ENCODE results near the gene MARK1.

The MARK1 gene

GRCh38 chr1:220527908-220528678 is at the start of gene MARK1:
MARK1 (plus strand) TSS chr1:220528136; CDS start chr1:220528823, 687 bp downstream.
- no peak for FAIRE-seq

DNA sequence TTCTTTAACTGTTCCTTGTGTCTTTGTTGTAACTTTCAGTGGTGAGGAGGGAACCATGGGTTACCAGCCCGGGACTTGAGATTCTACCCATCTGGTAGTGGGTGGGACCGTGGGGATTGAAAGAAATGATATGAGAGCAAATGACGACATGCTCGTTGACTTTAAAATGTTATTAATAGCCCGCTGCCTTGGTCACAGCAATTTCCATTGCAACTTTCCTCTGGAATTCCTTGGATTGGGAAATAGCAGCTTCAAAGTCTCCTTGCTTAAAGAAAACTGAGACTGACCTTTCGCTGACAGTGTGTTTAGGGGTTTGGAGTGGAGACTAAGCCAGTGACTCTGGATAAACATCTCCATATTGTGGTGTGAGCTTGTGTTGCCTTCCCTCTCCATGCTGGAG is 44.2 kb upstream of the MARK1 start:
- FAIRE-seq: no peak

DNA sequence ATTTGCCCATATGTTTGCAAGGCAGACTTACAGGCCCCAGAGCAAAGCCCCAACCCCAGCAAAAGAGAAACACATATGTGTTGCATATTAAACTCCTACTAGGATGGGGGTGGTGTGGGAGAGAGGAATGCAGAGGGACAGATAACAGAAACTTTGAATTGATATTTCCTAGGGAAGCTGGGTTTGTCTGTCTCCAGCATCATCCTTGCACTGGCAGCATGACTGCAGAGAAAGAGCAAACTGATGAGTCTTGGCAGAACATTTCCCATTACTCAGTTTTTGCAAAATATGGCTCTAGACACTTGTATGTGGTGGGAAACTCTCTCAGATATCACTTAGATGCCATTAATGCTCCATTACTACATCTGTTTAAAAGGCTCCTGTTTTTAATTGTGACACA is 43.8 kb upstream of the MARK1 start:
- FAIRE-seq: no peak

GRCh38 chr1:220485131-220485530 is 42.8 kb upstream of the MARK1 start:
- no peak for FAIRE-seq

DNA sequence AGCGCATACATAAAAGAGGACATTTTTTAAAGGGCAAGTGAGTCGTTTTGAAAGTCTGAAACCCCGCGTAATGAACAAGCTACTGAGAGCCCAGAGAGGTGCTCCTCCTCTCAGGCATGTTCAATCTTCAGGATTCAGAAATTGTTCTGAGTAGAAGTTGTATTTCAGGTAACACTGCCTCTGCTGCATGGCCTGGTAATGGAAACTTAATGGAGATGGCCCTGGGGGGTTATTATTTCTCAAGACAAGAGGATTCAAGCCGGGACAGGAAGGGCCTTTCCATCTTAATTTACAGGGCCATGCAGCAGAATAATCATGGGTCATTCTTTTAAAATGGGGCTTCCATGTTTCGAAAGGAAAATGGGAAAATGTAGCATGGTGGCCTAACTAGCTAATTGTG is 42.1 kb upstream of the MARK1 start:
- FAIRE-seq: no peak

- FAIRE-seq: no peak
Measured at GRCh38 chr1:220487297-220487820, 40.6 kb upstream of the MARK1 start.

- FAIRE-seq: no peak
Measured at GRCh38 chr1:220491891-220492290, 36.0 kb upstream of the MARK1 start.

GRCh38 chr1:220497220-220497947 is 30.6 kb upstream of the MARK1 start:
- no peak for FAIRE-seq

DNA sequence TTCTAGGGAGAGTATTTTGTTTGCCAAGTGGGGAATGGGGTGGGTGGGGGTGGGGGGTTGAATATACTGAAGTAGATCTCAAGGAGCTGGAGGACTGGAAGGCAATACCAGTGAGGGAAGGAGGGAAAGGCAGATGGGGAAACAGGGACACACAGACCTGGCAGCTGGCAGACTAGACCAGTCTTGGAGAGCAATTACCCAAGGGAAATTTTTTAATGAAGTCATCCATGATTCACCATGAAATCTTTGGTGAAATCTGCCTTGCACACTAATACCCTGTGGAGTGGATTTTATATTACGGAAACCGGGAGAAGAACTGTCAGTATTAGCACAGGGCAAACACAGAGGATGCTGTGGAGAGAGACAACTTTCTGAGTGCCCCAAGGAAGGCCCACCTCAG is 29.7 kb upstream of the MARK1 start:
- FAIRE-seq: no peak

- FAIRE-seq: no peak
Measured at GRCh38 chr1:220500372-220500771, 27.6 kb upstream of the MARK1 start.

DNA sequence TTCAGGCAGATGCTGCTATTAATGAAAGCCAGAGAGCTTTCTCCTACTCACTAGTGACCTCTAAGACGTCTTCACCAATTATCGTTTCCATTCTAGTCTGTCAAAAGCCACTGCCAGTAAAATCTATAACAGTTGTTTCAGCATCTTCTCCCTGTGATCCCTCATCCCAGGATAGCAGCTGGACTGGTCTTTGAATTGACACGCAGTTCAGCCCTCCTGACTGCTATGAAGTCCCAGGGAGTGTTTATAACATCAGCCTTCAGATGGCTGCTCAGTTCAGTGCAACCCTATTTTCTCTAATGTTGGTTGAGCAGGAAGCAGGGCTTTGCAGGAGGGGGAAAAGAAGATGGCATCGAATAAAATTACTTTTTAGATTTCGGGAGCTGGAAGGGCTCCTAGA is 23.6 kb upstream of the MARK1 start:
- FAIRE-seq: no peak

- FAIRE-seq: no peak
Measured at GRCh38 chr1:220507085-220507484, 20.9 kb upstream of the MARK1 start.

- no peak for FAIRE-seq
Measured at GRCh38 chr1:220511179-220511578, 16.8 kb upstream of the MARK1 start.

- no peak for FAIRE-seq
Measured at GRCh38 chr1:220511785-220512184, 16.2 kb upstream of the MARK1 start.

GRCh38 chr1:220513834-220514233 is 14.1 kb upstream of the MARK1 start:
- no peak for FAIRE-seq

DNA sequence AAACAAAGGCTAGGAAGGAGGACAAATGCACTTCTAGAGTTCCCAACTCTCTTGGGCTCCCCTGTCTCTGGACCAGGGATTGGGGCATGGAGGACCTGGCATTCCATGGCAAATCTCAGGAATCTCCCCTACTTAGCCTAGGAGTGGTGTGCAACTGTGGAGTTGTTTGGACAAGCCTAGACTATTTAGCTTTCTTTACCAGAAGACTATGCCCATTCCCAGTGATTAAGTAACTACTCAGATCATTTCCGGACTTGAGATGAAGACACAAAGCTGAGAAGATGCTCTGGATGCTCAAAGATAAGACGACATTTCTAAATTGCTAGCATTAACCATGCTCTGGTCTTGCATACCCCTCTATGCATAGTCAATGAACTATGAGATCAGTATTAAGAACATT is 13.7 kb upstream of the MARK1 start:
- FAIRE-seq: no peak

GRCh38 chr1:220516014-220516721 is 11.8 kb upstream of the MARK1 start:
- FAIRE-seq: no peak

DNA sequence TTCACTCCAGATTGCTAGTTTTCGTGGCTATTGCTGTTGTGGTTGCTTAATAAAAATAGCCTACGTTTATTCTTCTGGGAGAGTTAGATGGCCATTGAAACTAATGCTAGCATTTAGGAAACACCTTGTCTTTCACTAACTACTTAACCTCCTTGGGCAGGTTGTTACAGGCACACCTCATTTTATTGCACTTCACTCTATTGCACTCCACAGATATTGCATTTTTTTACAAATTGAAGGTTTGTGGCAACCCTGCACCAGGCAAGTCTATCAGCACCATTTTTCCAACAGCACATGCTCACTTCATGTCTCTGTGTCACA is 11.3 kb upstream of the MARK1 start:
- no peak for FAIRE-seq

DNA sequence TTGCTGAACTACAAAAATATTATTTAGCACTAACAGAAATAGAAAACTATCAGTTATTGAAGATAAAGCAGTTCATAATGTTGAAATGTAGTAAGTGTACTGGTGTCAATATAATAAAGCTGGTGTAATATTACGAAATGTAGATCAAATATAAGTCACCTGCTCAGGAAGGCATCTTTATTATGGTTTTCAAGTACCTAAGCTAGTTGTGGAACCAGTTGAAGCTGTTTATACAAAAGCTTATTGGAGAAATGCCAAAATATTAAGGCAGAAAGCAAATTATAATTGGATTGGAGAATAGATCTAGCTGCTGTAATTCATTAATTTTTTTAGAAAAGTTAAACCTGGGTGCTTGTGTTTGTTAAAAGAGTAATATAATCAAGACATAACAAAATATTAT is 6.2 kb upstream of the MARK1 start:
- FAIRE-seq: no peak

DNA sequence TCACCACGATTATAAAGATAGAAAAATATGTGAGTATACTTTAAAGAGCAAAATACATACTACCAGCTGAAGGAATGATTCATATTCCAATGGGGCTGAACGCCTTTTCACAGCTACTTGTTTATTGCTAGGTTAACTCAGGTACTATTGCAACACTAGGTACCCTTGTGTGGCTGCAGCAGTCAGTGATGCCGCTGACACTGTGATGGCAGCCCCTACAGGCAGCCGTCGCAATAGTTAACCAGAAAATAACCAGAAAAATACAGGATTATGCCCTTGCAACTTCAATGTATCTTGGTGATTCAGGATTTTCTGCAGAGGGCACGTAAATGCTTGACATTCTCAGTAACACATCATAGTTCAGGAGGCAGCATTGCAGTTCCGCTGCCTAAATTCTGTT is 1.6 kb upstream of the MARK1 start:
- FAIRE-seq: no peak

DNA sequence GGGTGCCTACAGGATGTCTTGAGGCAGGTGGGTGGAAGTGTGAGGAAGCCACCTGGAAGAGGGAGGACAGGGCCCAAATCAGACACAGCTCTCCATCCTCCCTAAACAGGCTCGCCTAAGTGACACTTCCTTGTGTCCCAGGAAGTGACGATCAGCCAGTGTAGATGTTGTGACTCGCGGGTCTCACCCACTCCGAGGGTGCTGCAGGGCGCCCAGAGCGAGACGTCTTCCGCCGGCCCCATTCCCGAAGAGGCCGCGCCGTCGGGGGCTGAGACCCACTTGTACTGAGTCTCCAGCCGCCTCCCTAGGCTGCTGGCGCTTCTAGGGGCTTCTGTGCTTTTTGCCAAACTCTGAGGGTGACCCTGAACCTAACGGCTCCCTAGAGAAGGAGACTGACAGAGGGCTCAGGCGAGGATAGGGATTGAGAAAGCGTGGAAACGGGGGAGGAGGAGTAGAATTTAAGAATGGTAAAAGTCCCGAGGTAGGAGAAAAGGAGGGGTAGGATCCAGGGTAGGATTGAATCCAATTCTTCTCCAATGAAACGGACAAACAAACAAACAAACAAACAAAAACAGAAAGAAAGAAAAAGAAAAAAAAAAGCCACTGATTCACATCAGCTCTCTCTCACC is 543 bp upstream of the MARK1 start:
- no peak for FAIRE-seq

GRCh38 chr1:220528679-220529501 is 954 bp downstream of the MARK1 start:
- FAIRE-seq: no peak

All from endometrium (tissue), 2 donors.